Neural progenitor cell (in vitro differentiated cells): ENCODE data around the gene ELMO1.

Source experiments
- CTCF ChIP-seq: fragments of 200-600 bp; sonication (generic); IDR thresholded peaks from 2 replicates; pipeline ENCODE4 v1.5.1; 2017; ENCODE audit warnings: antibody characterized with exemption, mild to moderate bottlenecking
- EZH2 ChIP-seq: fragments of 200-600 bp; sonication (generic); IDR thresholded peaks from 2 replicates; pipeline ENCODE4 v1.6.1; 2017; ENCODE audit warnings: antibody characterized with exemption, mild to moderate bottlenecking, moderate library complexity

- no peak for TF ChIP-seq CTCF
- TF ChIP-seq EZH2 = no peak
These were observed 109.7 kb downstream of the ELMO1 start for GRCh38 chr7:37338966-37339365.
